Upper lobe of left lung (tissue), 6 donors: Measurements from ENCODE around the gene MEGF11. TPM values are rescaled to one million over a fixed set of nuclear protein-coding genes. Genes with fewer than 3 reads are reported as not detected.

Experiments used
- ATAC-seq, 2 donors: fragments of 200-7000 bp; cut with Tn5 transposase; one replicate each; pipeline ENCODE4 v1.9.1; 2022; ENCODE audit warnings: mild to moderate bottlenecking in 2 of 2, moderate library complexity in 2 of 2; ENCODE audit not compliant: low FRiP score in 2 of 2
- DNase-seq, 2 donors: peaks; one replicate each; pipeline ENCODE4 v3.0.0-alpha.2; 2019 to 2020
- H3K27ac ChIP-seq, 4 donors: fragments of 200-600 bp; sonication (generic); one replicate each; pipeline ENCODE4 v1.5.1; 2016 to 2019
- H3K27me3 ChIP-seq, 4 donors: fragments of 200-600 bp; sonication (generic); one replicate each; pipeline ENCODE4 v1.5.1; 2017 to 2019
- H3K36me3 ChIP-seq, 4 donors: fragments of 200-600 bp; sonication (generic); one replicate each; pipeline ENCODE4 v1.5.1; 2016 to 2019
- H3K4me1 ChIP-seq, 4 donors: fragments of 200-600 bp; sonication (generic); one replicate each; pipeline ENCODE4 v1.5.1; 2018 to 2019
- H3K4me3 ChIP-seq, 4 donors: fragments of 200-600 bp; sonication (generic); one replicate each; pipeline ENCODE4 v1.5.1; 2017 to 2019; ENCODE audit warnings: mild to moderate bottlenecking in 2 of 4, moderate library complexity in 1 of 4
- H3K9me3 ChIP-seq, 4 donors: fragments of 200-600 bp; sonication (generic); one replicate each; pipeline ENCODE4 v1.5.1; 2018 to 2019
- CTCF ChIP-seq, 6 experiments: fragments of 450-650 bp in 4 of 6; fragments of 200-600 bp in 2 of 6; sonication (generic) in 2 of 6; IDR thresholded peaks; one replicate each; pipeline ENCODE4 v1.5.1; 2016 to 2019; ENCODE audit warnings: antibody characterized with exemption in 6 of 6
- EP300 ChIP-seq, 4 donors: sonication (generic); formaldehyde crosslinking; IDR thresholded peaks; one replicate each; pipeline ENCODE4 v1.5.1; 2017; ENCODE audit warnings: antibody characterized with exemption in 4 of 4, control low read depth in 2 of 4
- POLR2A ChIP-seq, 4 donors: fragments of 450-650 bp; IDR thresholded peaks; one replicate each; pipeline ENCODE4 v1.5.1; 2016 to 2017; ENCODE audit warnings: antibody characterized with exemption in 4 of 4, mild to moderate bottlenecking in 2 of 4
- POLR2AphosphoS5 ChIP-seq, 2 donors: sonication (generic); formaldehyde crosslinking; IDR thresholded peaks; one replicate each; pipeline ENCODE4 v1.5.1; 2017; ENCODE audit warnings: antibody characterized with exemption in 2 of 2
- WGBS, 2 donors: methylation state at CpG; one replicate each; pipeline ENCODE4 v1.1.5; 2017 to 2018; 5-methylcytosine and 5-hydroxymethylcytosine counted together
- total RNA-seq, 6 donors: library from RNA; depleted of rRNA in 4 of 6; stranded (reverse); fragments of >200 nt in 4 of 6; gene quantifications; one replicate each; pipeline versions ENCODE4 v1.1.0 to v1.2.1, GENCODE V29; 2016 to 2021
- donor health status: DM: no; HTN: no; CAD: no; lungs with moderate emphysema.
- donor health status: DM: no; HTN: yes; CAD: no; lungs with severe emphysema.

Gene MEGF11
- total RNA-seq, 6 donors from 2014 or later = 1.5 to 4.0 (median 3.5) TPM; not detected in 3

- no peak overlapping the region for H3K4me3 ChIP-seq
- DNase-seq (no peak), ATAC-seq (no peak)
- TF ChIP-seq CTCF (IDR thresholded peaks at IDR 0.05) = no peak
- TF ChIP-seq POLR2AphosphoS5 (IDR thresholded peaks at IDR 0.05) = no peak
- TF ChIP-seq EP300 (IDR thresholded peaks at IDR 0.05) = no peak
- TF ChIP-seq POLR2A (IDR thresholded peaks at IDR 0.05) = no peak
- H3K9me3 ChIP-seq = no peaks in the 10 kb centered on the region
- no peaks in the 10 kb centered on the region for H3K27me3 ChIP-seq
- WGBS, 2 donors = 57 to 74% methylated on average over 5 of the region's 5 CpGs
- no peaks in the 10 kb centered on the region for H3K4me1 ChIP-seq
- H3K36me3 ChIP-seq = no peaks in the 10 kb centered on the region
- no peak overlapping the region for H3K27ac ChIP-seq
Measured at GRCh38 chr15:66016199-66016598, 237.4 kb downstream of the MEGF11 start.

GRCh38 chr15:66014635-66015182, 238.8 kb downstream of the MEGF11 start:
- H3K4me1 ChIP-seq = no peaks in the 10 kb centered on the region
- no peaks in the 10 kb centered on the region for H3K27me3 ChIP-seq
- H3K36me3 ChIP-seq = no peaks in the 10 kb centered on the region
- no peak overlapping the region for H3K4me3 ChIP-seq
- no peak for DNase-seq
- no peak for TF ChIP-seq POLR2AphosphoS5 (IDR thresholded peaks at IDR 0.05)
- TF ChIP-seq EP300 (IDR thresholded peaks at IDR 0.05) = no peak
- TF ChIP-seq CTCF (IDR thresholded peaks at IDR 0.05) = no peak
- no peak for TF ChIP-seq POLR2A (IDR thresholded peaks at IDR 0.05)
- H3K27ac ChIP-seq = no peak overlapping the region
- WGBS, 2 donors = 68 to 80% methylated on average over 8 of the region's 8 CpGs
- ATAC-seq = no peak
- no peaks in the 10 kb centered on the region for H3K9me3 ChIP-seq

GRCh38 chr15:66014022-66014421, 239.5 kb downstream of the MEGF11 start:
- no peak for TF ChIP-seq POLR2AphosphoS5 (IDR thresholded peaks at IDR 0.05)
- no peak for TF ChIP-seq EP300 (IDR thresholded peaks at IDR 0.05)
- no peak for TF ChIP-seq CTCF (IDR thresholded peaks at IDR 0.05)
- TF ChIP-seq POLR2A (IDR thresholded peaks at IDR 0.05) = no peak
- 72 to 79% methylated on average over 5 of the region's 5 CpGs for WGBS, 2 donors
- Histone ChIP-seq H3K27ac (no peak overlapping the region), H3K4me3 (no peak overlapping the region), H3K36me3 (no peaks in the 10 kb centered on the region), H3K27me3 (no peaks in the 10 kb centered on the region), H3K9me3 (no peaks in the 10 kb centered on the region), H3K4me1 (no peaks in the 10 kb centered on the region)
- no peak for ATAC-seq
- no peak for DNase-seq

- H3K4me3 ChIP-seq = no peak overlapping the region
- 38% methylated on average over 3 of the region's 3 CpGs for WGBS, 2 donors
Measured at GRCh38 chr15:66008940-66009562, 244.5 kb downstream of the MEGF11 start.

More at GRCh38 chr15:66008940-66009562, 244.5 kb downstream of the MEGF11 start:
- TF ChIP-seq CTCF (IDR thresholded peaks at IDR 0.05) (no peak), EP300 (IDR thresholded peaks at IDR 0.05) (no peak), POLR2AphosphoS5 (IDR thresholded peaks at IDR 0.05) (no peak), POLR2A (IDR thresholded peaks at IDR 0.05) (no peak)
- Histone ChIP-seq H3K4me1 (no peaks in the 10 kb centered on the region), H3K36me3 (no peaks in the 10 kb centered on the region), H3K27ac (no peak overlapping the region), H3K27me3 (no peaks in the 10 kb centered on the region), H3K9me3 (no peaks in the 10 kb centered on the region)
- ATAC-seq = no peak
- no peak for DNase-seq
